Activated T-cell treated with anti-CD3 and anti-CD28 coated beads for 4 hours (primary cell): ENCODE data around the gene KCNQ5.

ENCODE experiments used
- DNase-seq: peaks from one replicate; pipeline ENCODE4 v3.0.0-alpha.2; 2020

KCNQ5 gene

GRCh38 chr6:72748759-72749158 is 126.9 kb downstream of the KCNQ5 start:
- no peak for DNase-seq

GRCh38 chr6:72755752-72756151 is 133.9 kb downstream of the KCNQ5 start:
- no peak for DNase-seq

GRCh38 chr6:72757048-72757447 is 135.2 kb downstream of the KCNQ5 start:
- no peak for DNase-seq

GRCh38 chr6:72757926-72758325 is 136.1 kb downstream of the KCNQ5 start:
- no peak for DNase-seq

GRCh38 chr6:72758901-72759300 is 137.0 kb downstream of the KCNQ5 start:
- DNase-seq: no peak

GRCh38 chr6:72760114-72760793 is 138.4 kb downstream of the KCNQ5 start:
- no peak for DNase-seq

GRCh38 chr6:72761761-72762160 is 139.9 kb downstream of the KCNQ5 start:
- no peak for DNase-seq

GRCh38 chr6:72769459-72770125 is 147.7 kb downstream of the KCNQ5 start:
- DNase-seq: no peak

GRCh38 chr6:72770959-72771358 is 149.1 kb downstream of the KCNQ5 start:
- no peak for DNase-seq

- DNase-seq: no peak
These were observed 154.6 kb downstream of the KCNQ5 start for GRCh38 chr6:72776456-72776855.

GRCh38 chr6:72781624-72782023 is 159.8 kb downstream of the KCNQ5 start:
- DNase-seq: no peak

GRCh38 chr6:72783035-72783434 is 161.2 kb downstream of the KCNQ5 start:
- DNase-seq: no peak

GRCh38 chr6:72783666-72784065 is 161.8 kb downstream of the KCNQ5 start:
- DNase-seq: no peak

GRCh38 chr6:72784071-72784470 is 162.2 kb downstream of the KCNQ5 start:
- no peak for DNase-seq

- DNase-seq: no peak
These were observed 162.7 kb downstream of the KCNQ5 start for GRCh38 chr6:72784581-72784980.

GRCh38 chr6:72787391-72788031 is 165.6 kb downstream of the KCNQ5 start:
- no peak for DNase-seq

- DNase-seq: no peak
These were observed 166.3 kb downstream of the KCNQ5 start for GRCh38 chr6:72788188-72788587.

- no peak for DNase-seq
These were observed 167.3 kb downstream of the KCNQ5 start for GRCh38 chr6:72789145-72789544.

GRCh38 chr6:72792692-72793091 is 170.8 kb downstream of the KCNQ5 start:
- DNase-seq: no peak

- DNase-seq: no peak
These were observed 172.0 kb downstream of the KCNQ5 start for GRCh38 chr6:72793641-72794395.

- DNase-seq: no peak
These were observed 176.3 kb downstream of the KCNQ5 start for GRCh38 chr6:72798196-72798595.

- DNase-seq: no peak
These were observed 188.0 kb downstream of the KCNQ5 start for GRCh38 chr6:72809746-72810379.
